B cell (primary cell): ENCODE data around the gene TMEM50B. TPM values are rescaled to one million over a fixed set of nuclear protein-coding genes. Genes with fewer than 3 reads are reported as not detected.
A peak's percentile ranks its signal among the peaks of the same experiment; 100 is the strongest.

Experiments used
- ATAC-seq: fragments of 200-7000 bp; cut with Tn5 transposase; one replicate; pipeline ENCODE4 v1.10.0; 2021; ENCODE audit warnings: low read depth, mild to moderate bottlenecking, moderate number of reproducible peaks, moderate library complexity
- CTCF ChIA-PET: fragments of 350-600 bp; sonication (Branson Sonifier 250); formaldehyde crosslinking; loops from one replicate; lab custom pipeline; 2021; ENCODE audit warnings: antibody characterized with exemption, inconsistent platforms; lab: Charles Lee
- POLR2A ChIA-PET: fragments of 350-600 bp; sonication (Branson Sonifier 250); formaldehyde crosslinking; loops from one replicate; lab custom pipeline; 2021; ENCODE audit warnings: antibody characterized with exemption; lab: Charles Lee
- DNase-seq: peaks from one replicate; pipeline ENCODE4 v3.0.0; 2013
- H2AFZ ChIP-seq: 2 replicates; pipeline ENCODE4 v1.6.1; 2012; ENCODE audit warnings: mild to moderate bottlenecking, low read depth, low read length; ENCODE audit not compliant: insufficient read depth, poor library complexity, severe bottlenecking
- H3K27ac ChIP-seq, 2 donors: 1 replicate in 1 of 2; 2 replicates in 1 of 2; pipeline ENCODE4 v1.5.1; 2012 to 2013; ENCODE audit warnings: low read length in 2 of 2, mild to moderate bottlenecking in 2 of 2, moderate library complexity in 1 of 2
- H3K27me3 ChIP-seq, 4 experiments: fragments of 200-600 bp in 1 of 4; sonication (generic) in 1 of 4; replicated peaks in 1 of 4; 1 replicate in 2 of 4; 2 replicates in 2 of 4; pipeline versions ENCODE4 v1.6.1 to v1.7.0; 2013 to 2016; ENCODE audit warnings: low read length in 3 of 4, mild to moderate bottlenecking in 2 of 4, mixed read lengths in 1 of 4, moderate library complexity in 1 of 4; ENCODE audit not compliant: insufficient read depth in 4 of 4, control insufficient read depth in 3 of 4; ENCODE audit errors: control extremely low read depth in 1 of 4
- H3K36me3 ChIP-seq, 2 experiments: replicated peaks in 1 of 2; 1 replicate in 1 of 2; 2 replicates in 1 of 2; pipeline versions ENCODE4 v1.6.1 to v1.7.1; 2013; ENCODE audit warnings: low read length in 1 of 2; ENCODE audit not compliant: insufficient read depth in 2 of 2, control insufficient read depth in 1 of 2; ENCODE audit errors: control extremely low read depth in 1 of 2, extremely low read depth in 1 of 2
- H3K4me1 ChIP-seq, 2 donors: fragments of 200-600 bp in 1 of 2; sonication (generic) in 1 of 2; 1 replicate in 1 of 2; 2 replicates in 1 of 2; pipeline versions ENCODE4 v1.5.1 to v1.6.1; 2013 to 2017; ENCODE audit warnings: low read length in 2 of 2; ENCODE audit not compliant: control insufficient read depth in 2 of 2, insufficient read depth in 2 of 2
- H3K4me2 ChIP-seq: replicated peaks from 2 replicates; pipeline ENCODE3; 2012; ENCODE audit warnings: mild to moderate bottlenecking, low read depth, low read length; ENCODE audit not compliant: poor library complexity, severe bottlenecking
- H3K4me3 ChIP-seq, 5 experiments: fragments of 200-600 bp in 1 of 5; sonication (generic) in 1 of 5; 1 replicate in 3 of 5; 2 replicates in 2 of 5; pipeline versions ENCODE4 v1.5.1 to v1.7.0; 2011 to 2016; ENCODE audit warnings: low read length in 4 of 5, mild to moderate bottlenecking in 4 of 5, low read depth in 2 of 5, control low read depth in 1 of 5, moderate library complexity in 1 of 5; ENCODE audit not compliant: insufficient read depth in 1 of 5; ENCODE audit errors: control extremely low read depth in 1 of 5, extremely low read depth in 1 of 5
- H3K79me2 ChIP-seq: fragments of 200-600 bp; sonication (generic); one replicate; pipeline ENCODE4 v1.6.0; 2016; ENCODE audit warnings: low read length; ENCODE audit not compliant: control insufficient read depth, insufficient read depth
- H3K9ac ChIP-seq: fragments of 200-600 bp; sonication (generic); 2 replicates; pipeline ENCODE4 v1.6.1; 2017; ENCODE audit warnings: mild to moderate bottlenecking, low read length, moderate library complexity
- H3K9me3 ChIP-seq, 3 donors: one replicate each; pipeline versions ENCODE4 v1.6.1 to v1.7.1; 2013; ENCODE audit warnings: low read length in 2 of 3; ENCODE audit not compliant: control insufficient read depth in 2 of 3, insufficient read depth in 1 of 3; ENCODE audit errors: control extremely low read depth in 1 of 3
- H4K20me1 ChIP-seq: 2 replicates; pipeline ENCODE4 v1.6.0; 2012; ENCODE audit warnings: mild to moderate bottlenecking, low read length; ENCODE audit not compliant: insufficient read depth, control insufficient read depth, poor library complexity, severe bottlenecking
- H3K27ac Mint-ChIP-seq: one replicate; pipeline ENCODE4 v1.8.0; 2021; ENCODE audit warnings: mixed read lengths
- H3K27me3 Mint-ChIP-seq: one replicate; pipeline ENCODE4 v1.8.0; 2021; ENCODE audit warnings: mixed read lengths
- H3K4me1 Mint-ChIP-seq: one replicate; pipeline ENCODE4 v1.8.0; 2021; ENCODE audit warnings: mixed read lengths
- H3K4me3 Mint-ChIP-seq: one replicate; pipeline ENCODE4 v1.8.0; 2021; ENCODE audit warnings: mixed read lengths
- H3K9me3 Mint-ChIP-seq: one replicate; pipeline ENCODE4 v1.8.0; 2022; ENCODE audit warnings: mixed read lengths; ENCODE audit not compliant: insufficient read depth
- CTCF ChIP-seq: fragments of 200-600 bp; IDR thresholded peaks from one replicate; pipeline ENCODE4 v1.8.0; 2022; ENCODE audit warnings: antibody characterized with exemption, mild to moderate bottlenecking
- EZH2 ChIP-seq: IDR thresholded peaks from 2 replicates; pipeline ENCODE4 v1.6.1; 2012; ENCODE audit warnings: borderline replicate concordance, low read depth, mild to moderate bottlenecking, moderate library complexity, low read length; ENCODE audit not compliant: insufficient read depth, poor library complexity, severe bottlenecking
- WGBS: methylation state at CpG from one replicate; pipeline ENCODE4 v1.1.5; 2013; ENCODE audit warnings: missing lambda C conversion rate; ENCODE audit not compliant: insufficient coverage; 5-methylcytosine and 5-hydroxymethylcytosine counted together
- intact Hi-C: fragments of 100-400 bp; cut with micrococcal nuclease; formaldehyde crosslinking; loops from one replicate; pipeline ENCODE4 v1.10.0; 2022
- polyA plus RNA-seq: library from polyadenylated mRNA; depleted of rRNA; stranded (reverse); fragments of >200 nt; gene quantifications from 2 replicates; pipeline ENCODE4 v1.2.3, GENCODE V29; 2012
- total RNA-seq, 2 donors: library from RNA; stranded (reverse); fragments of 120-200 nt in 1 of 2; gene quantifications; 1 replicate in 1 of 2; 2 replicates in 1 of 2; pipeline versions ENCODE4 v1.2.3 to v1.2.4, GENCODE V29; 2013 to 2022

TMEM50B gene
- total and polyA plus RNA-seq, 2 donors (not counting 1 experiment from before 2014, with no cell fraction given) = 52.6 to 79.5 TPM

- POLR2A ChIA-PET = interaction anchor here (1.2 kb wide), 1 partner anchor 103 kb away, joined by 3 read pairs; no protein-coding TSS in a partner anchor
- Histone ChIP-seq H3K9ac (no peak overlapping the region), H3K9me3 (no peaks in the 10 kb centered on the region), H3K36me3 (peaks cover 18 to 91% of the 10 kb centered on the region in 2 experiments), H3K4me2 (no peak overlapping the region), H2AFZ (no peak overlapping the region), H3K4me1 (peaks cover 6 to 14% of the 10 kb centered on the region in 2 donors), H3K4me3 (no peak overlapping the region), H4K20me1 (peaks cover 58% of the 10 kb centered on the region), H3K27me3 (no peaks in the 10 kb centered on the region), H3K27ac (no peak overlapping the region), H3K79me2 (peaks cover 82% of the 10 kb centered on the region)
- Mint-ChIP-seq H3K27me3 (no peaks in the 10 kb centered on the region), H3K4me1 (peaks cover 16% of the 10 kb centered on the region), H3K9me3 (no peaks in the 10 kb centered on the region), H3K27ac (peak overlapping the region; percentile 59), H3K4me3 (no peak overlapping the region)
- DNase-seq = no peak
- WGBS = 97% methylated on average over 6 of the region's 8 CpGs
- CTCF ChIA-PET = interaction anchor here (0.9 to 3.2 kb wide), 3 partner anchors 15 to 229 kb away, joined by 3 to 19 read pairs (median 3); no protein-coding TSS in a partner anchor
- no peak for ATAC-seq
- TF ChIP-seq CTCF = no peak
- no peak for TF ChIP-seq EZH2
- intact Hi-C loops = no loop called here
Observed at GRCh38 chr21:33428669-33429068, 51.1 kb downstream of the TMEM50B start.

GRCh38 chr21:33427051-33427450 lies 52.7 kb downstream of the TMEM50B start:
- POLR2A ChIA-PET = interaction anchor here (0.7 kb wide), 1 partner anchor 97 kb away, joined by 3 read pairs; no protein-coding TSS in a partner anchor
- H3K27ac Mint-ChIP-seq = peak overlapping the region; percentile 38
- no peak overlapping the region for H3K9ac ChIP-seq
- no peaks in the 10 kb centered on the region for H3K4me1 ChIP-seq
- peaks cover 18 to 84% of the 10 kb centered on the region in 2 experiments for H3K36me3 ChIP-seq
- 94% methylated on average over 7 of the region's 7 CpGs for WGBS
- H3K4me2 ChIP-seq = no peak overlapping the region
- DNase-seq (no peak), ATAC-seq (no peak)
- no peaks in the 10 kb centered on the region for H3K27me3 ChIP-seq
- H3K4me1 Mint-ChIP-seq = peaks cover under 1% of the 10 kb centered on the region
- TF ChIP-seq CTCF (no peak), EZH2 (no peak)
- peaks cover 84% of the 10 kb centered on the region for H3K79me2 ChIP-seq
- no peak overlapping the region for H2AFZ ChIP-seq
- H3K9me3 Mint-ChIP-seq = no peaks in the 10 kb centered on the region
- no peaks in the 10 kb centered on the region for H3K9me3 ChIP-seq
- no peak overlapping the region for H3K4me3 Mint-ChIP-seq
- no peak overlapping the region for H3K4me3 ChIP-seq
- intact Hi-C loops = no loop called here
- peak overlapping the region in 1 of 2 donors; percentile 41 for H3K27ac ChIP-seq
- H4K20me1 ChIP-seq = peaks cover 61% of the 10 kb centered on the region
- no peaks in the 10 kb centered on the region for H3K27me3 Mint-ChIP-seq
- CTCF ChIA-PET = interaction anchor here (0.8 to 3.2 kb wide), 3 partner anchors 18 to 230 kb away, joined by 3 to 19 read pairs (median 3); no protein-coding TSS in a partner anchor
